Measurements from ENCODE around the gene CPED1. TPM values are rescaled to one million over a fixed set of nuclear protein-coding genes. Genes with fewer than 3 reads are reported as not detected.

The CPED1 gene
- polyA plus RNA-seq, 1 donor from 2014 or later, result not detected

- Histone ChIP-seq H3K9me2 (ENCODE audit: insufficient read depth, low read length) (no peaks in the 10 kb centered on the region), H3K9me3 (ENCODE audit: low read length) (no peaks in the 10 kb centered on the region), H3K4me2 (ENCODE audit: low read length) (no peak overlapping the region), H2AFZ (ENCODE audit: low read depth, low read length) (no peak overlapping the region), H3K4me3 (ENCODE audit: low read length) (no peak overlapping the region), H3K36me3 (ENCODE audit: insufficient read depth, low read length) (no peaks in the 10 kb centered on the region), H3F3A (ENCODE audit: insufficient read depth, low read length, poor library complexity, severe bottlenecking) (no peaks in the 10 kb centered on the region), H3K27me3 (ENCODE audit: insufficient read depth, low read depth, low read length) (no peaks in the 10 kb centered on the region), H4K20me1 (ENCODE audit: insufficient read depth) (no peaks in the 10 kb centered on the region), H3K9ac (ENCODE audit: low read length) (no peak overlapping the region), H3K79me2 (replicated peaks; ENCODE audit: insufficient read depth, low read length) (no peaks in the 10 kb centered on the region), H3K27ac (ENCODE audit: low read length) (no peak overlapping the region)
- no peak for TF ChIP-seq EZH2 (IDR thresholded peaks at IDR 0.05; ENCODE audit: borderline replicate concordance, insufficient read depth, low read length, poor library complexity, severe bottlenecking)
- TF ChIP-seq, protein P1, sequence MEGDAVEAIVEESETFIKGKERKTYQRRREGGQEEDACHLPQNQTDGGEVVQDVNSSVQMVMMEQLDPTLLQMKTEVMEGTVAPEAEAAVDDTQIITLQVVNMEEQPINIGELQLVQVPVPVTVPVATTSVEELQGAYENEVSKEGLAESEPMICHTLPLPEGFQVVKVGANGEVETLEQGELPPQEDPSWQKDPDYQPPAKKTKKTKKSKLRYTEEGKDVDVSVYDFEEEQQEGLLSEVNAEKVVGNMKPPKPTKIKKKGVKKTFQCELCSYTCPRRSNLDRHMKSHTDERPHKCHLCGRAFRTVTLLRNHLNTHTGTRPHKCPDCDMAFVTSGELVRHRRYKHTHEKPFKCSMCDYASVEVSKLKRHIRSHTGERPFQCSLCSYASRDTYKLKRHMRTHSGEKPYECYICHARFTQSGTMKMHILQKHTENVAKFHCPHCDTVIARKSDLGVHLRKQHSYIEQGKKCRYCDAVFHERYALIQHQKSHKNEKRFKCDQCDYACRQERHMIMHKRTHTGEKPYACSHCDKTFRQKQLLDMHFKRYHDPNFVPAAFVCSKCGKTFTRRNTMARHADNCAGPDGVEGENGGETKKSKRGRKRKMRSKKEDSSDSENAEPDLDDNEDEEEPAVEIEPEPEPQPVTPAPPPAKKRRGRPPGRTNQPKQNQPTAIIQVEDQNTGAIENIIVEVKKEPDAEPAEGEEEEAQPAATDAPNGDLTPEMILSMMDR (IDR thresholded peaks at IDR 0.05; ENCODE audit: poor library complexity, severe bottlenecking), result no peak
- TF ChIP-seq POLR2AphosphoS5 (IDR thresholded peaks at IDR 0.05), result no peak
- TF ChIP-seq MXI1 (conservative IDR thresholded peaks at IDR 0.05; ENCODE audit: poor library complexity, severe bottlenecking), result no peak
- TF ChIP-seq, protein P2, sequence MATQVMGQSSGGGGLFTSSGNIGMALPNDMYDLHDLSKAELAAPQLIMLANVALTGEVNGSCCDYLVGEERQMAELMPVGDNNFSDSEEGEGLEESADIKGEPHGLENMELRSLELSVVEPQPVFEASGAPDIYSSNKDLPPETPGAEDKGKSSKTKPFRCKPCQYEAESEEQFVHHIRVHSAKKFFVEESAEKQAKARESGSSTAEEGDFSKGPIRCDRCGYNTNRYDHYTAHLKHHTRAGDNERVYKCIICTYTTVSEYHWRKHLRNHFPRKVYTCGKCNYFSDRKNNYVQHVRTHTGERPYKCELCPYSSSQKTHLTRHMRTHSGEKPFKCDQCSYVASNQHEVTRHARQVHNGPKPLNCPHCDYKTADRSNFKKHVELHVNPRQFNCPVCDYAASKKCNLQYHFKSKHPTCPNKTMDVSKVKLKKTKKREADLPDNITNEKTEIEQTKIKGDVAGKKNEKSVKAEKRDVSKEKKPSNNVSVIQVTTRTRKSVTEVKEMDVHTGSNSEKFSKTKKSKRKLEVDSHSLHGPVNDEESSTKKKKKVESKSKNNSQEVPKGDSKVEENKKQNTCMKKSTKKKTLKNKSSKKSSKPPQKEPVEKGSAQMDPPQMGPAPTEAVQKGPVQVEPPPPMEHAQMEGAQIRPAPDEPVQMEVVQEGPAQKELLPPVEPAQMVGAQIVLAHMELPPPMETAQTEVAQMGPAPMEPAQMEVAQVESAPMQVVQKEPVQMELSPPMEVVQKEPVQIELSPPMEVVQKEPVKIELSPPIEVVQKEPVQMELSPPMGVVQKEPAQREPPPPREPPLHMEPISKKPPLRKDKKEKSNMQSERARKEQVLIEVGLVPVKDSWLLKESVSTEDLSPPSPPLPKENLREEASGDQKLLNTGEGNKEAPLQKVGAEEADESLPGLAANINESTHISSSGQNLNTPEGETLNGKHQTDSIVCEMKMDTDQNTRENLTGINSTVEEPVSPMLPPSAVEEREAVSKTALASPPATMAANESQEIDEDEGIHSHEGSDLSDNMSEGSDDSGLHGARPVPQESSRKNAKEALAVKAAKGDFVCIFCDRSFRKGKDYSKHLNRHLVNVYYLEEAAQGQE (IDR thresholded peaks at IDR 0.05; ENCODE audit: borderline replicate concordance), result no peak
Observed at GRCh38 chr7:121071662-121072061, 83.2 kb downstream of the CPED1 start.

GRCh38 chr7:121072826-121073225 is 84.3 kb downstream of the CPED1 start:
- TF ChIP-seq EP300 (conservative IDR thresholded peaks at IDR 0.05; ENCODE audit: poor library complexity, severe bottlenecking) (no peak), TAF1 (IDR thresholded peaks at IDR 0.05; ENCODE audit: low read depth) (no peak), SMC3 (conservative IDR thresholded peaks at IDR 0.05; ENCODE audit: poor library complexity) (no peak), MXI1 (conservative IDR thresholded peaks at IDR 0.05; ENCODE audit: poor library complexity, severe bottlenecking) (no peak), POLR2AphosphoS5 (IDR thresholded peaks at IDR 0.05) (no peak), EZH2 (IDR thresholded peaks at IDR 0.05; ENCODE audit: borderline replicate concordance, insufficient read depth, low read length, poor library complexity, severe bottlenecking) (no peak), RAD21 (conservative IDR thresholded peaks at IDR 0.05) (no peak)
- TF ChIP-seq, protein P2 (IDR thresholded peaks at IDR 0.05; ENCODE audit: borderline replicate concordance), result no peak
- TF ChIP-seq, protein P1 (IDR thresholded peaks at IDR 0.05; ENCODE audit: poor library complexity, severe bottlenecking), result no peak
- Histone ChIP-seq H2AFZ (ENCODE audit: low read depth, low read length) (no peak overlapping the region), H4K20me1 (ENCODE audit: insufficient read depth) (no peaks in the 10 kb centered on the region), H3K27me3 (ENCODE audit: insufficient read depth, low read depth, low read length) (no peaks in the 10 kb centered on the region), H3K4me2 (ENCODE audit: low read length) (no peak overlapping the region), H3K27ac (ENCODE audit: low read length) (no peak overlapping the region), H3K9me2 (ENCODE audit: insufficient read depth, low read length) (no peaks in the 10 kb centered on the region), H3F3A (ENCODE audit: insufficient read depth, low read length, poor library complexity, severe bottlenecking) (no peaks in the 10 kb centered on the region), H3K9me3 (ENCODE audit: low read length) (no peaks in the 10 kb centered on the region), H3K36me3 (ENCODE audit: insufficient read depth, low read length) (no peaks in the 10 kb centered on the region), H3K79me2 (replicated peaks; ENCODE audit: insufficient read depth, low read length) (no peaks in the 10 kb centered on the region), H3K4me3 (ENCODE audit: low read length) (no peak overlapping the region), H3K9ac (ENCODE audit: low read length) (no peak overlapping the region)
